Smooth muscle cell (in vitro differentiated cells): ENCODE data around the gene CLCN3. TPM values are rescaled to one million over a fixed set of nuclear protein-coding genes. Genes with fewer than 3 reads are reported as not detected.

Experiments used
- DNase-seq: peaks from one replicate; lab custom pipeline; 2025; ENCODE audit not compliant: unreplicated experiment; lab: John Stamatoyannopoulos, UW
- H2AFZ ChIP-seq: fragments of 200-600 bp; sonication (generic); 2 replicates; pipeline ENCODE4 v1.6.0; 2016; ENCODE audit warnings: antibody characterized with exemption, low read depth, mild to moderate bottlenecking
- H3F3A ChIP-seq: fragments of 200-600 bp; sonication (generic); 2 replicates; pipeline ENCODE4 v1.6.0; 2017; ENCODE audit warnings: antibody characterized with exemption, low read depth
- H3K27ac ChIP-seq: fragments of 200-600 bp; sonication (generic); 2 replicates; pipeline ENCODE4 v1.5.1; 2016; ENCODE audit warnings: low read depth, mild to moderate bottlenecking
- H3K27me3 ChIP-seq: fragments of 200-600 bp; sonication (generic); 2 replicates; pipeline ENCODE4 v1.6.1; 2016; ENCODE audit warnings: low read depth, mild to moderate bottlenecking
- H3K36me3 ChIP-seq: fragments of 200-600 bp; sonication (generic); 2 replicates; pipeline ENCODE4 v1.5.1; 2016; ENCODE audit warnings: low read depth
- H3K4me1 ChIP-seq: fragments of 200-600 bp; sonication (generic); 2 replicates; pipeline ENCODE4 v1.5.1; 2016; ENCODE audit warnings: low read depth
- H3K4me2 ChIP-seq: fragments of 200-600 bp; sonication (generic); 2 replicates; pipeline ENCODE4 v1.6.0; 2016; ENCODE audit warnings: mild to moderate bottlenecking
- H3K4me3 ChIP-seq: fragments of 200-600 bp; sonication (generic); 2 replicates; pipeline ENCODE4 v1.5.1; 2016; ENCODE audit warnings: mild to moderate bottlenecking
- H3K79me2 ChIP-seq: fragments of 200-600 bp; sonication (generic); 2 replicates; pipeline ENCODE4 v1.6.0; 2016; ENCODE audit warnings: low read depth, mild to moderate bottlenecking
- H3K9ac ChIP-seq: fragments of 200-600 bp; sonication (generic); 2 replicates; pipeline ENCODE4 v1.6.0; 2016; ENCODE audit warnings: low read depth
- H3K9me3 ChIP-seq: fragments of 200-600 bp; sonication (generic); replicated peaks from 2 replicates; pipeline ENCODE4 v1.5.1; 2016; ENCODE audit warnings: low read depth
- H4K20me1 ChIP-seq: fragments of 200-600 bp; sonication (generic); 2 replicates; pipeline ENCODE4 v1.6.0; 2016; ENCODE audit warnings: low read depth
- WGBS: methylation state at CpG from one replicate; pipeline ENCODE4 v1.1.7; 2016; ENCODE audit warnings: low lambda C conversion rate; 5-methylcytosine and 5-hydroxymethylcytosine counted together
- polyA plus RNA-seq: library from polyadenylated mRNA; unstranded; fragments of >200 nt; fragmentation: Nextera tagmentation; extraction: Ambion mirVana; gene quantifications from 2 replicates; pipeline ENCODE4 v1.2.1, GENCODE V29; 2016
- total RNA-seq: library from RNA; depleted of rRNA; stranded (reverse); fragments of >200 nt; gene quantifications from 2 replicates; pipeline ENCODE4 v1.2.3, GENCODE V29; 2014
- TF ChIP-seq, protein P1 (sequence below): fragments of 200-600 bp; sonication (generic); IDR thresholded peaks from 2 replicates; pipeline ENCODE4 v1.5.1; 2017; ENCODE audit warnings: borderline replicate concordance, mild to moderate bottlenecking, antibody characterized with exemption; ENCODE audit not compliant: insufficient read depth, poor library complexity, severe bottlenecking

CLCN3 gene
- total and polyA plus RNA-seq, 2 experiments from 2014 or later = 13.7 to 41.2 TPM

DNA sequence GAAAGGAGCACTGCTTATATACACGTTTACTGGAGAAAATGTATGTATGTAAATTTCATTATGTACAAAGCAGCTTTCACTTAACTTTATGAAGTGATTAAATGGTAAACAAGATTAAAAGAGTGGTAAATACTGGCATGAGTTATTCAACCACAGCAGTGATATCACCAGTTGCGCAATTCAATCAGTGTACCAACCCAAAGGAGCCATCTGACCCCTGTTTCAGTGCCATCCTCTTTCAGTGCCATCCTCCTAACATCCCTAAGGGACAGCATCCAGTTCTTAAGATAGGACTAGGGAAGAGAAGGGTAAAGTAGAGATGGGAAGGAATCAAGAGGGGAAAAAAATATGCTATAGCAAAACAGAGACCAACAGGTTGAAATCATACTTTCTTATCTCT, 121.2 kb downstream of the CLCN3 start:
- H3K9me3 ChIP-seq = no peaks in the 10 kb centered on the region
- TF ChIP-seq, protein P1, sequence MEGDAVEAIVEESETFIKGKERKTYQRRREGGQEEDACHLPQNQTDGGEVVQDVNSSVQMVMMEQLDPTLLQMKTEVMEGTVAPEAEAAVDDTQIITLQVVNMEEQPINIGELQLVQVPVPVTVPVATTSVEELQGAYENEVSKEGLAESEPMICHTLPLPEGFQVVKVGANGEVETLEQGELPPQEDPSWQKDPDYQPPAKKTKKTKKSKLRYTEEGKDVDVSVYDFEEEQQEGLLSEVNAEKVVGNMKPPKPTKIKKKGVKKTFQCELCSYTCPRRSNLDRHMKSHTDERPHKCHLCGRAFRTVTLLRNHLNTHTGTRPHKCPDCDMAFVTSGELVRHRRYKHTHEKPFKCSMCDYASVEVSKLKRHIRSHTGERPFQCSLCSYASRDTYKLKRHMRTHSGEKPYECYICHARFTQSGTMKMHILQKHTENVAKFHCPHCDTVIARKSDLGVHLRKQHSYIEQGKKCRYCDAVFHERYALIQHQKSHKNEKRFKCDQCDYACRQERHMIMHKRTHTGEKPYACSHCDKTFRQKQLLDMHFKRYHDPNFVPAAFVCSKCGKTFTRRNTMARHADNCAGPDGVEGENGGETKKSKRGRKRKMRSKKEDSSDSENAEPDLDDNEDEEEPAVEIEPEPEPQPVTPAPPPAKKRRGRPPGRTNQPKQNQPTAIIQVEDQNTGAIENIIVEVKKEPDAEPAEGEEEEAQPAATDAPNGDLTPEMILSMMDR = no peak
- H3K36me3 ChIP-seq = peaks cover 4% of the 10 kb centered on the region
- H3K4me2 ChIP-seq = no peak overlapping the region
- no peak overlapping the region for H3K9ac ChIP-seq
- 93% methylated on average over 2 of the region's 2 CpGs for whole genome bisulfite sequencing
- no peak overlapping the region for H2AFZ ChIP-seq
- peaks cover 3% of the 10 kb centered on the region for H4K20me1 ChIP-seq
- no peak for DNase-seq
- H3F3A ChIP-seq = no peaks in the 10 kb centered on the region
- no peak overlapping the region for H3K27ac ChIP-seq
- no peaks in the 10 kb centered on the region for H3K4me1 ChIP-seq
- H3K79me2 ChIP-seq = no peaks in the 10 kb centered on the region
- no peaks in the 10 kb centered on the region for H3K27me3 ChIP-seq
- H3K4me3 ChIP-seq = no peak overlapping the region

GRCh38 chr4:169744601-169745000, 124.2 kb downstream of the CLCN3 start:
- no peaks in the 10 kb centered on the region for H3F3A ChIP-seq
- H3K4me3 ChIP-seq = no peak overlapping the region
- no peaks in the 10 kb centered on the region for H3K9me3 ChIP-seq
- H3K9ac ChIP-seq = no peak overlapping the region
- no peak overlapping the region for H2AFZ ChIP-seq
- H3K79me2 ChIP-seq = no peaks in the 10 kb centered on the region
- H3K4me1 ChIP-seq = no peaks in the 10 kb centered on the region
- TF ChIP-seq, protein P1 = no peak
- WGBS = 100% methylated on average over 1 of the region's 1 CpG
- no peak overlapping the region for H3K27ac ChIP-seq
- H3K27me3 ChIP-seq = no peaks in the 10 kb centered on the region
- H3K36me3 ChIP-seq = no peaks in the 10 kb centered on the region
- no peak for DNase-seq
- no peak overlapping the region for H3K4me2 ChIP-seq
- peaks cover 3% of the 10 kb centered on the region for H4K20me1 ChIP-seq

GRCh38 chr4:169745291-169745690, 124.9 kb downstream of the CLCN3 start:
- Histone ChIP-seq H3K27me3 (no peaks in the 10 kb centered on the region), H3K27ac (peak overlapping the region; percentile 35), H3K4me3 (no peak overlapping the region), H3K4me1 (no peaks in the 10 kb centered on the region), H4K20me1 (peaks cover 8% of the 10 kb centered on the region), H3K79me2 (no peaks in the 10 kb centered on the region), H3K4me2 (no peak overlapping the region), H3K9me3 (no peaks in the 10 kb centered on the region), H2AFZ (no peak overlapping the region), H3K36me3 (peaks cover 4% of the 10 kb centered on the region), H3K9ac (no peak overlapping the region), H3F3A (no peaks in the 10 kb centered on the region)
- TF ChIP-seq, protein P1 = no peak
- no peak for DNase-seq
- WGBS = 100% methylated on average over 1 of the region's 1 CpG

- peak overlapping the region; percentile 96 for H3K4me2 ChIP-seq
- TF ChIP-seq, protein P1 = no peak
- DNase-seq = no peak
- H3K9me3 ChIP-seq = no peaks in the 10 kb centered on the region
- 8% methylated on average over 13 of the region's 13 CpGs for WGBS
- H3K4me3 ChIP-seq = peak overlapping the region; percentile 75
- H3K4me1 ChIP-seq = peaks cover 9% of the 10 kb centered on the region
- H3F3A ChIP-seq = peaks cover 8% of the 10 kb centered on the region
- H3K36me3 ChIP-seq = no peaks in the 10 kb centered on the region
- H3K9ac ChIP-seq = peak overlapping the region; percentile 38
- H2AFZ ChIP-seq = peak overlapping the region; percentile 89
- peaks cover 32% of the 10 kb centered on the region for H3K79me2 ChIP-seq
- H3K27me3 ChIP-seq = no peaks in the 10 kb centered on the region
- H4K20me1 ChIP-seq = no peaks in the 10 kb centered on the region
- H3K27ac ChIP-seq = no peak overlapping the region
These were observed 136.7 kb downstream of the CLCN3 start for GRCh38 chr4:169756971-169757574.
